ENCODE data around the gene AHDC1.
"Not testable (repeated sequence)": the region's sequence is repeated elsewhere in the genome, so short reads cannot be mapped to it uniquely, and the experiment has no call there.

The AHDC1 gene

DNA sequence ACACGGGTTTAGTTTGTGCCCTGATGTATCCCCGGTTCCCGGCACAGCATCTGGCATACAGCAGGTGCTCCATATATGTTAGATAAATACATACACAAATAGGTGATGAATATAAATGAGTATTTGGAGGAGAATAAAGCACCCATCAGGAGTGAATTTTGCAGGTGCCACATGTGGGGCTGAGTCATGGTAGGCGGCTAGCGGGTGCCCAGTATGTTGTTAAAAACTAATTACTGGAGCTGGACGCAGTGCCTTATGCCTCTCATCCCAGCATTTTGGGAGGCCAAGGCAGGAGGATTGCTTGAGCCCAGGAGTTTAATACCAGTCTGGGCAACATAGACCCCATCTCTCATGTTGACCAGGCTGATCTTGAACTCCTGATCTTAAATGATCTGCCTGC lies 97.2 kb downstream of the AHDC1 start:
- no peak for DNase-seq

DNA sequence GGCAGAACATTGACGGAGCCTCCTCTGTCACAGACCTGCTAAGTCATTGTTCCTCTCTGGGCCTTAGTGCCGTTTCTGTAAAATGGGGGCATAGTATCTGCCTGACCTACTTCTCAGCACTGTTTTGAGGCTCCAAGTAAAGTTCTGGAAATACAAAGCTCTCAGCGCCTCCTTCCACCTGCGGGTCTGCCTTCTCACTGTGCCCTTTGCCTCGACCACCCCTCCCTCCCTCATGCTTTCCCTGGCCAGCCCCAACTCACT lies 98.6 kb downstream of the AHDC1 start:
- DNase-seq: no peak

DNA sequence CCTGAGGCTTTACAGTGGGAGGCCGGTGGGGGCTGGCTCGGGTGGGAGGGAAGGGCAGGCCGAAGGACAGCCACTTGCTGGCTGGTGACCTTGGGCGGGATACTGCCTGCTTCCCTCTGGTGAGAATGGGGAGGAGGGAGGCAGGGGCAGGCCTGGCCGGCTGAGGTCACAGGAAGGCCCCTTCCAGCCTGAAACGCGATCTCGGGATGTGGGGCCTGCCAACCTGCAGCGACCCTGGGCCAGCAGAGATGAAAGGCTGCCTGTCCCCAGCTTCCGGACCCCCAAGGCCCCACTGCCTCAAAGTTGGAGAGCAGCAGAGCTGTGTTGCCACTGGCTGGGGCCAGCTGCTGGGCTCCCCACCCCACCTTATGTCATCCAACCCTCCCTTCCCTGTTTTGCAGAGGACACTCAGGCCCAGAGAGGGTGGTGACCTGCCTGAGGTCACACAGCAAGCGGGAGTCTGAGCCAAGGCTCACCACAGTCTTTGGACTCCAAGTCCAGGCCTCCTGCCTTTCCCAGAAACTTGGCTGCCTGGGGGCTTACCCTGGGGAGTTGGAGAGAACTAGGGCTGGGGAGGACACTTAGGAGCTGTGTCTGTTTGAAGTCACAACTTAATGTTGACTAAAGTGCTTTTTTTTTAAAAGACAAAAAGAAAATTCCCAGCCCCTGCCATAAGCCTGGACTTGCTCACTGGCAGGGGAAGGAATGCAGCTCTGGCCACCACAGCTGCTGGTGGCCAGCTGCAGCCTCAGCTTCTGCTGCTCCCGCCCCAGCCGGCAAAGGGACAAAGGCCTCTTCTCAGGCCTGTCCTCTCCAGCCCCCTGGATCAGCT lies 99.1 kb downstream of the AHDC1 start:
- no peak for DNase-seq

DNA sequence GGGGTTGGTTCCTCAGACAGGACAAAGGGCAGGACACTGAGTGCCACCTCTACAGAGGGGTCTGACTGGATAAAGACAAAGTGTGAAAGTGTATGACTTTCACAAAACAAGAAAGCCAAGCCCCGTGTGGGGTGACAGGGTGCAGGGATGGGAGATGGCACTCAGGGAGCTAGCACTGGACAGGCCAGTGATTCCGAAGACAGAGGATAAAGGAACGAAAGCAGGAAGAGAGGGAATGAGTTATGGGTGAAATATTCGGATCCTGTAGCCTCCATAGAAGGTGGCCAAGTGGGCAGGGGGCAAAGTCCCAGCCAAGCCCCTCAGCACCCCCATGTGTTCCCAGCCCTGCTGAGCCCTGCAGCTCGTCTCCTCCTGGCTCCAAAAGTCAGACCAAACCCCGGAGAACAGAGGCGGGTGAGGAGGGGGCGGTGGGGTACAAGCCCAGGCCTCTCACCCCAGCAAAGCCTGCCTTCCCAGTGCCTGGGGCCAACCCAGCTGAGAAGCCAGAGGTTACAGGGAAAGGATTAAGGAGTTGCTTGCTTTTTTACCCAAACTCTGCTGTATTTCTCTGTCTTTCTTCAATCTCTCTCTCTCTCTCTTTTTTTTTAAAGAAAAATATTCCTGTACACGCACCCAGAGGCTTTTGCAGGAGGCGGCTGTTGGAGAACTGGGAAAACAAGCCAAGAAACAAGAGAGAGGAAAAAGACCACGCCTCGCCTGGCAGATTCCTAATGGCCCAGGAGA lies 99.9 kb downstream of the AHDC1 start:
- DNase-seq: no peak

DNA sequence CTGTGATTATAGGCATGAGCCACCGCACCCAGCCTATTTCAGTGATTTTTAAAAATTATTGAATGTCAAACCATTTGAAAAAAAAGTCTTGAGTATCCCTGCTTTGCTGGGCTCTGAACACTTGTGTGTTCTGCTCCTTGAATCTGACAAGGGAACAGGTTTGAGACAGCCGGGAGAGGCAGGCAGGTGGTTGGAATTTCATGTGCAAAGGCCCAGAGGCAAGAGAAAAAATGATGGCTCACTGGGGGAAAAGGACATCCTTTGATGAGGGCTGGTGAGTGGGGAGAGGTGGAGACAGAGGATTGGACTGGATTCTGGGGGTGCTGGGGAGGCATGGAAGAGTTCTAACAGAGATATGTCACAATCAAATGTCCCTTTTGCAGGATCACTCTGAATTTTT lies 100.9 kb downstream of the AHDC1 start:
- DNase-seq: no peak

DNA sequence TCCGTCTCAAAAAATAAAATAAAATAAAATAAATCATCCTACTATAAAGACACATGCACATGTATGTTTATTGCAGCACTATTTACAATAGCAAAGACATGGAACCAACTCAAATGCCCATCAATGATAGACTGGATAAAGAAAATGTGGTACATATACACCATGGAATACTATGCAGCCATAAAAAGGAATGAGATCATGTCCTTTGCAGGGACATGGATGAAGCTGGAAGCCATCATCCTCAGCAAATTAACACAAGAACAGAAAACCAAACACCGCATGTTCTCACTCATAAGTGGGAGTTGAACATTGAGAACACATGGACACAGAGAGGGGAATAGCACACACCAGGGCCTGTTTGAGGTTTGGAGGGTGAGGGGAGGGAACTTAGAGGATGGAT lies 102.8 kb downstream of the AHDC1 start:
- DNase-seq: not testable (repeated sequence)

DNA sequence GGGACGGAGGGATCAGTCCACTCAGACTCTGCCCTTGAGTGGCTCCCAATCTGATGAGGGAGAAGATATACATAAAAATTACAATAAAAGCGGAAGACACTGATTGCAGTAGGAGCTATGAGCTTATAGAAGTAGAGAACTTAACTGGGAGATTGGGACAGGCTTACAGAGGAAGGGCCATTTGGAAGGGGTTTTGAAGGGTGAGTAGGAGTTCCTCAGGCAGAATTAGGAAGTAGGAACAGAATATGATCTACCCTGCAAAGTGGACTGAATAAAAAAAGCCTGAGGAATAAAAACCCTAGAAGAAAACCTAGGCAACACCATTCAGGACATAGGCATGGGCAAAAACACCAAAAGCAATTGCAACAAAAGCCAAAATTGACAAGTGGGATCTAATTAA lies 104.8 kb downstream of the AHDC1 start:
- DNase-seq: no peak

DNA sequence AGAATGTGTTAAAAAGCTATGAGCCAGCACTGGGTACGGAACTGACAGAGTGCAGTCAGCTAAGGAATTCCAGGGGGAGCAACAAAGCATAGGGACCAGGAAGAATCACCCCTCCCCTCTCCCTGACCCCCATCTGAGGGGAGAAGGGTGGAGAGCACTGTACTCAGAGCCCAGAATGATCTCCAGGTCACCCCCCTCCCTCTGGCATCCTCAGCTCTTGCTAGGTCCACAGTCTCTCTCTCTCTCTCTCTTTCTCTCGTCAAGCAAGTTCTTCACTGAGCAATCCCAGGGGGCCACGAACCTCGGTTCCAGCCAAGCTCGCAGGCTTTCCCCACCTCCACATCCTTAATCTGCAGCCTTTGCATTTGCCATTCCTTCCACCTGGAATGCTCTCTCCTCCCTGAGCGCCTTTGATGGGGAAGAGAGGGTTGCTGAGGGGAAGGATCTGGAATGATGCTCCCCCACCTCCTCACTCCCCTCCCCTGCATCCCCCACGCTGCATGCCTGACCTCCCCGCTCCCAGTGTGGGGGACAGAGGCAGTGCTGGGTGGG lies 107.3 kb downstream of the AHDC1 start:
- no peak for DNase-seq

DNA sequence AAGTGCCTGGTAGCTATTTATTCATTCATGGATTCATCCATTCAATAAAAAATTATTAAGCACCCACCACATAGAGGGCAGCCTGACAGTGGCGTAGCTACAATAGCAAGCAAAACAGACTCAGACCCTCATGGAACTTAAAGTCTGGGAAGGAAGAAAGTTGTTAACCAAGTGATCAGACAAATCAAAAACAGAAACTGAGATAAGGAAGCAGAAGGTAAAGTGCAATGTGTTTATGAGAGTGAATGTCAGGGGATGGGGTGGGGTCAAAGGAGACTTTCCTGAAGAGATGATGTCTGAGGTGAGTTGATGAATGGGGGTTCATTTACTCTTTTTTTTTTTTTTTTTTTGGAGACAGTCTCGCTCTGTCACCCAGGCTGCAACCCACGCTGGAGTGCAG lies 111.1 kb downstream of the AHDC1 start:
- DNase-seq: no peak

DNA sequence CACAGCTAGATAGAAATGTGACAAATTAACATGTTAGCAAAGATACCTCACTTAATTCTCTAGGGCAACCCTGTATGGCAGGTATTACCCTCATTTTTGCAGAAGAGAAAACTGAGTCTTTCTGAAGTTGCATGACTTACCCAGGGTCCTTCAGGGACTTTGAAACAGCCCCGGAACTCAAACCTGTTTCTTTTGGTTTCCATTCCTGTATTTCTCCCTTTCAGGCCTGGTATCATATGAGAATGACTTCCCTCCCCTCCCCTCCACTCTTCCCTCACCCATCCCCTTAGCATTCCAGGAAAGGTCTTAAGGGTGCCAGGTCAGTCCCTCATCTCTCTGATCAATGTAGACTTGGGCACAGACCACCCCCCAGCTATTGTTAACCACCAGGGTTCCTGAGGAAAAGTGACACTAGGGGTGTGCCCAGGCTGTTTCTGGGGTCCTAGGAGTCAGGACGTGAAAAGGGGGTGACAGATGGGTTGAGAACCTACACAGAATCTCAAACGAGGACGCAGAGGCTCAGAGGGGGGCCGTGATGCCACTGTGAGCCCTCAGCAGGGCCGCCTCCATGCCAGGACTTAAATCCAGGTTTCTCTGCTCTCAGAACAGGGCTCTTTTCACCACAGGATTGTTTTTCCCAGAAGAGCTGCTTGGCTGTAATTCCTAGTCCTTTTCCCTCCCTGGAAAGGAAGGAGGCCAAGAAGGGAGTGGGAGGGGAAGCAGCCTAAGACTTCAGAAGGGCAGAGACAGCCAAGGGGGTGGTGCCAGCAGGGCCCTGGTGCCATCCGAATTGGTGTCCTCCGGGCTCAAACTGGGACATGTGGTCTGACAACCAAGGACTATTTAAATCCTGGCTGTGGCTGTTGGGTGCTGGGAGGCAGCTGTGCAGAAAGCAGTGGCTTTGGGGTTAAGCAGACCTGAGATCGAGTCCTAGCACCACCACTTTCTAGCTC lies 111.9 kb downstream of the AHDC1 start:
- no peak for DNase-seq

DNA sequence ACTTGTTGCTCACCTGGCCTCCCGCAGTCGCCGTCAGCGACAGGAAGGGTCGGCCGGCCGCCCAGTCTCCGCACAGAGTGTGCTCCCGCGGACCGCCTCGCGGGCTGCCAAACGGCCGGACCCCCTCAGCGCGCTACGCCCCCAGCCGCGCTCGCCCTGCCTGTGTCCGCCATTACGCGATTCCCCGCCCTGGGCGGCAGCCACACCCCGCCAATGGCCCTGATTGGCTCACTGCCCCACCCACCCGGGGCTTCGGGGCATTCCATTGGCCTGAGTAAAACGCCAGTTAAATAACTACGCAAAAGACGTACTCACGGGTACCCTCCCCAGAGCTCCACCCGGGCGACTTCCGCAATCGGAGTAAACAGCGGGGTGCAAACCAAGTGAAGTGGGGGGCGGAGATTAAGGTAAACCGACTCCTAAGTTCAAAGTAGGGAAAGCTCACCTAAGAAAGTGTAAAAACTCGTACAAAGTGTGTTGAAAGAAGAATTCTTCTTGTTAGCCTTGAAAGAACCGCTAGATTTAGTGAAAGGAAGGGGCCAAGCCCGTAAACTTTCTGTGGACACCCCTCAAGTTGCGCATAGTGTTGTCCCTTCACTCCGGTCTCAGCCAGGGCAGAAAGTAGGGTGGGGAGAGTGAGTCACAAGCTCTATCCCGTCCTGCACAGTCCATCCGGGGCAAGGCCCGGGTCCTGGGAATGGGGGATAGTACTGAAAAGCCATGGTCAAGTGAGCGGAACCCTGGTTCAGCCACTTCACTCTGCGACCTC lies 113.8 kb downstream of the AHDC1 start, which contains the start of gene WASF2:
Gene WASF2 (minus strand): TSS at position 195 of the 769 bp plus-strand sequence. CDS start 61,277 bp downstream, outside the sequence.
- DNase-seq: peak; percentile 97

DNA sequence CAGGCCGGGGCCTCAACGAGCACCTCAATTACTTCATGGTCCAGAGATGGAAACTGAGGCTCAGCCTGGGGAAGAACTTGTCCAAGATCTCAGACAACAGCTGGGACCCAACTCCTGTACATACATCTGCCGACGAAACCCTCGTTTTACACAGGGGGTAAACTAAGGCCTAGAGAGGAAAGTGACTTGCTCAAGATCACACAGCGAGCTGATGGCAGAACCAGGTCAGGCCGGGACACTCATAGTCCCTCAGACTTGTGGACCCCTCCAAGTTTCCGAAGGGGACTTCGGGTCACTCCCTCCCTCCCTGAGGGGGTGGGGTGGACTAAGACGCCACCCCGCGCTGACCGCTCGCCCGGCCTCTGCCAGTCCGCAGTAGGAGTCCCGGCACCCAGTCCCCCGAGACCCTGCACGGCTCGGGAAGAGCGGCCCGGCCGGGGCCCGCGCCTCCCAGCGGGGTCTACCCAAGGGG lies 114.4 kb downstream of the AHDC1 start:
- no peak for DNase-seq

DNA sequence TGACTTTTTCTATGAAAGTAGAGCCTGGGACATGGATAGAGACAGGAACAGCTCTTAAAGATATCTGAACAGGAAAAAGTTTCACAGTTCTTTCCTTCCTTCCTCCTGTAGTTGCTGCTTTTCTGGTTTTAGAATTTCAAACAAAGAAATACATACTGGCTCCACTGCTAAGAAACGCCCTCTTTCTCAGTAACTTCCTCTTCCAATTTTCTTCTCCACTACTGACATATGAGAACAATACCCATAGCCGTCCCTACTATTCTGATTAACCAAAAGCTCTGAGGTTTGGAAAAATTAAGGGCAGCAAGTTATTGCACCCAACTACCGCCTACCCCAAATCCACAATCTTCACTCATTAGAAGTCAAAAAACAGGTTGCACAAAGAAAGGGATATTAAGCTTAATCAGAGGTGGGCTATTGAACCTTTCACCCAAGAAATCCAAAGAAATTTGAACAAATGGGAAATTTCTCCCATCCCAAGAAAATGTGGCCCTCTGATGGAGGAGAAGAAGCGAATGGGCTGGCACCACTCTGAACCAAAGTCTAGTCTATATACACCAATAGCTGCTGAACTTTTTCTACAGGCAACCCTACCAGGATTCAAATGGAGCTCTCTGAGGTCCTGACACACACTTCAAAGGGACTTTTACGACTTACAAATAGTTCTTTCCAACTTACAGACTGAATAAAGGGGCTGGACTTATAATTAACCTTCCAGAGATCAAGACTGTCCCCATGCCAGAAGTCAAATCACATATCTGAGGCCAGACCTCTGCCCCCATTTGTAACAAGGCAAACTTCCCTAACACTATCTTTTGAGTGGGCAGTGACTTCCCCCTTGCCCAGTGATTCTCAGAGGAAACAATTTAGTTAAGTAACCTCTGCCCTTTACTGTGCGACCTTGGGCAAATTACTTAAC lies 115.7 kb downstream of the AHDC1 start:
- no peak for DNase-seq

DNA sequence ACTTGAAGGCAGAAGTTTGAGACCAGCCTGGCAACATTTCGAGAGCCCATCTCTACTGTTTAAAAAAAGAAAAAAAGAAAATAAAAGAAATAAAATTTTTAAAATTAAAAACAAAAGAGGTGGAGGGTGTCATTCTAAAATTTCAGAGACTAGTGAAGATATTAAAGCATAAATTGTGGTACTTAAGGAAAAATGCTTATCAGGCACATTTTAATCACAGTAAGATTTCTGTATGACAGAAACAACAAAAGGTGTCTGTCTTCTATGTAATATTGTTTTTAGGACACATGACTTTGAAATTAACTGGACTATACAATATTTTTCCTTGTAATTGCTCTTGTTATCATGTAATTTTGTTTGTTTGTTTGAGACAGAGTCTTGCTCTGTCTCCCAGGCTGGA lies 118.6 kb downstream of the AHDC1 start:
- no peak for DNase-seq

All from activated T-cell treated with anti-CD3 and anti-CD28 coated beads, Interleukin-2, amount 50 U/mL, for 1 hour (primary cell).